ENCODE data around the gene USP44.

The USP44 gene

GRCh38 chr12:95548056-95548538, 3.2 kb downstream of the USP44 start:
- no peak for DNase-seq

GRCh38 chr12:95547522-95548055, 3.7 kb downstream of the USP44 start:
- DNase-seq = no peak

- DNase-seq = no peak
Measured at GRCh38 chr12:95546491-95546813, 4.8 kb downstream of the USP44 start.

- DNase-seq = no peak
Measured at GRCh38 chr12:95545731-95546490, 5.4 kb downstream of the USP44 start.

GRCh38 chr12:95545303-95545702, 6.0 kb downstream of the USP44 start:
- no peak for DNase-seq

GRCh38 chr12:95544756-95545155, 6.5 kb downstream of the USP44 start:
- no peak for DNase-seq

- no peak for DNase-seq
Measured at GRCh38 chr12:95543305-95543704, 8.0 kb downstream of the USP44 start.

GRCh38 chr12:95541436-95541835, 9.8 kb downstream of the USP44 start:
- no peak for DNase-seq

- no peak for DNase-seq
Measured at GRCh38 chr12:95538656-95539055, 12.6 kb downstream of the USP44 start.

- DNase-seq = no peak
Measured at GRCh38 chr12:95538006-95538405, 13.3 kb downstream of the USP44 start.

GRCh38 chr12:95533985-95534384, 17.3 kb downstream of the USP44 start:
- DNase-seq = no peak

- no peak for DNase-seq
Measured at GRCh38 chr12:95532851-95533250, 18.4 kb downstream of the USP44 start.

- DNase-seq = no peak
Measured at GRCh38 chr12:95529693-95530225, 21.5 kb downstream of the USP44 start.

GRCh38 chr12:95528431-95528830, 22.8 kb downstream of the USP44 start:
- no peak for DNase-seq

- DNase-seq = no peak
Measured at GRCh38 chr12:95522692-95523091, 28.6 kb downstream of the USP44 start.

- no peak for DNase-seq
Measured at GRCh38 chr12:95520816-95521215, 30.5 kb downstream of the USP44 start.

GRCh38 chr12:95518944-95519343, 32.3 kb downstream of the USP44 start:
- no peak for DNase-seq

- DNase-seq = no peak
Measured at GRCh38 chr12:95517246-95517645, 34.0 kb downstream of the USP44 start.

GRCh38 chr12:95516757-95517156, 34.5 kb downstream of the USP44 start:
- no peak for DNase-seq

GRCh38 chr12:95515197-95515596, 36.1 kb downstream of the USP44 start:
- DNase-seq = no peak

- DNase-seq = no peak
Measured at GRCh38 chr12:95513599-95513998, 37.7 kb downstream of the USP44 start.

GRCh38 chr12:95511977-95512376, 39.3 kb downstream of the USP44 start:
- DNase-seq = no peak

- no peak for DNase-seq
Measured at GRCh38 chr12:95509300-95509699, 42.0 kb downstream of the USP44 start.

GRCh38 chr12:95506707-95507523, 44.4 kb downstream of the USP44 start:
- DNase-seq = no peak

Measured in activated CD4-positive, alpha-beta T cell treated with anti-CD3 and anti-CD28 coated beads, Interleukin-2, amount 50 U/mL, for 16 hours (primary cell).